Vagina (tissue), 2 donors: Measurements from ENCODE around the gene RPS6KA2. TPM values are rescaled to one million over a fixed set of nuclear protein-coding genes. Genes with fewer than 3 reads are reported as not detected.

Experiments
- DNase-seq, 2 donors: peaks; one replicate each; pipeline ENCODE4 v3.0.0-alpha.2; 2017; ENCODE audit errors: extremely low spot score in 2 of 2
- H3K27ac ChIP-seq: fragments of 200-600 bp; sonication (generic); one replicate; pipeline ENCODE4 v1.5.1; 2019
- H3K27me3 ChIP-seq: fragments of 200-600 bp; sonication (generic); one replicate; pipeline ENCODE4 v1.5.1; 2019
- H3K36me3 ChIP-seq, 2 donors: fragments of 200-600 bp; sonication (generic); one replicate each; pipeline ENCODE4 v1.5.1; 2017 to 2019
- H3K4me1 ChIP-seq: fragments of 200-600 bp; sonication (generic); one replicate; pipeline ENCODE4 v1.5.1; 2019
- H3K4me3 ChIP-seq, 2 donors: fragments of 200-600 bp; sonication (generic); 1 replicate in 1 of 2; 2 replicates in 1 of 2; pipeline ENCODE4 v1.5.1; 2016 to 2019
- H3K9me3 ChIP-seq: fragments of 200-600 bp; sonication (generic); one replicate; pipeline ENCODE4 v1.5.1; 2019
- POLR2A ChIP-seq, 2 donors: fragments of 450-650 bp; IDR thresholded peaks; one replicate each; pipeline ENCODE4 v1.6.1; 2017; ENCODE audit warnings: antibody characterized with exemption in 2 of 2, mild to moderate bottlenecking in 2 of 2, moderate library complexity in 2 of 2
- POLR2AphosphoS5 ChIP-seq, 2 donors: sonication (generic); formaldehyde crosslinking; IDR thresholded peaks; one replicate each; pipeline ENCODE4 v1.9.0; 2017; ENCODE audit warnings: antibody characterized with exemption in 2 of 2, mild to moderate bottlenecking in 2 of 2, low read depth in 1 of 2; ENCODE audit not compliant: insufficient read depth in 1 of 2
- intact Hi-C: fragments of 100-400 bp; cut with DNase I; formaldehyde crosslinking; loops from one replicate; pipeline ENCODE4 v1.15.1; 2023
- total RNA-seq: library from RNA; depleted of rRNA; stranded (reverse); fragments of >200 nt; gene quantifications from one replicate; pipeline ENCODE4 v1.2.3, GENCODE V29; 2016
- TF ChIP-seq, protein P1 (sequence below), 3 experiments: fragments of 450-650 bp in 2 of 3; fragments of 200-600 bp in 1 of 3; sonication (generic) in 1 of 3; IDR thresholded peaks; one replicate each; pipeline ENCODE4 v1.5.1; 2017 to 2019; ENCODE audit warnings: antibody characterized with exemption in 3 of 3, mild to moderate bottlenecking in 2 of 3, moderate library complexity in 2 of 3

The RPS6KA2 gene
- total RNA-seq, 1 donor from 2014 or later: 65.1 TPM

DNA sequence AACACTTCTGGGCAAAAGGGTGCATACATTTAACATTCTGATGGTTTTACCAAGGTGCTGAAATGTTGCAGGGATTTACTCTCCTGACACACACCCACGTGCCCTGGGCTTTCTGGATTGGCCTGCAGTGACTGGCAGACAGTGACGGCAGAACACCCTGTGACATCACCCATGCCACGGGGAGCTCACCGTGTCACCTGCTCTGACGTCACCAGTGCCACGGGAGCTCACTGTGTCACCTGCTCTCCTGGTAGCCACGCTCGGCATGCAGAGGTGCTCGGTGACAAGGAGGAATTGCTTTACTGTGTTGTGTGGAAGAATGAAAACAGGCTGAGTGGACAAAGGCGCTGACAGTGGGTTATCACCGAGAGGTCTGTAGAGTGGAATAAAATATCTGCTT lies 139.9 kb downstream of the RPS6KA2 start:
- Histone ChIP-seq H3K27ac (no peak overlapping the region), H3K4me3 (no peak overlapping the region), H3K36me3 (peaks cover 0 to 25% of the 10 kb centered on the region in 2 donors), H3K27me3 (no peaks in the 10 kb centered on the region), H3K9me3 (no peaks in the 10 kb centered on the region), H3K4me1 (peaks cover 9% of the 10 kb centered on the region)
- DNase-seq: no peak
- no peak for TF ChIP-seq POLR2A (IDR thresholded peaks at IDR 0.05)
- no peak for TF ChIP-seq POLR2AphosphoS5 (IDR thresholded peaks at IDR 0.05; ENCODE audit: insufficient read depth in 1 of 2, low read depth in 1 of 2)
- TF ChIP-seq, protein P1, sequence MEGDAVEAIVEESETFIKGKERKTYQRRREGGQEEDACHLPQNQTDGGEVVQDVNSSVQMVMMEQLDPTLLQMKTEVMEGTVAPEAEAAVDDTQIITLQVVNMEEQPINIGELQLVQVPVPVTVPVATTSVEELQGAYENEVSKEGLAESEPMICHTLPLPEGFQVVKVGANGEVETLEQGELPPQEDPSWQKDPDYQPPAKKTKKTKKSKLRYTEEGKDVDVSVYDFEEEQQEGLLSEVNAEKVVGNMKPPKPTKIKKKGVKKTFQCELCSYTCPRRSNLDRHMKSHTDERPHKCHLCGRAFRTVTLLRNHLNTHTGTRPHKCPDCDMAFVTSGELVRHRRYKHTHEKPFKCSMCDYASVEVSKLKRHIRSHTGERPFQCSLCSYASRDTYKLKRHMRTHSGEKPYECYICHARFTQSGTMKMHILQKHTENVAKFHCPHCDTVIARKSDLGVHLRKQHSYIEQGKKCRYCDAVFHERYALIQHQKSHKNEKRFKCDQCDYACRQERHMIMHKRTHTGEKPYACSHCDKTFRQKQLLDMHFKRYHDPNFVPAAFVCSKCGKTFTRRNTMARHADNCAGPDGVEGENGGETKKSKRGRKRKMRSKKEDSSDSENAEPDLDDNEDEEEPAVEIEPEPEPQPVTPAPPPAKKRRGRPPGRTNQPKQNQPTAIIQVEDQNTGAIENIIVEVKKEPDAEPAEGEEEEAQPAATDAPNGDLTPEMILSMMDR (IDR thresholded peaks at IDR 0.05): no peak
- intact Hi-C loops: no loop called here

DNA sequence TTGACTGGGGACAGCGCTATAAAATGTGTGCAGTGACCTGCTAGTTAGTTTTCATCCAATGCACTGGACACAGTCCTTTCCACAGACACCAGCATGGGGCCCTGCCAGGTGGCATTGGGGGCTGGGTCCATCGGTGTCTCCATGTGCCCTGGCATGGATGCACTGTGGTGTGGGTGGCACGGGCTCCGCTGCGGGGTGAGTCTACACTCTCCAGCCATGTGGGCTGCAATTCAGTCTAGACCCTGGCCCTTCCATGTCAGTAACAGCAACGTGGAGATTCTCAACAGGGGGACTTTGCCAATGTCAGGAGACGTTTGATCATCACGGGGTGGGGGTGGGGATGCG lies 140.5 kb downstream of the RPS6KA2 start:
- no peak for DNase-seq
- peaks cover 9% of the 10 kb centered on the region for H3K4me1 ChIP-seq
- H3K36me3 ChIP-seq: peaks cover 0 to 27% of the 10 kb centered on the region in 2 donors
- H3K27me3 ChIP-seq: no peaks in the 10 kb centered on the region
- H3K4me3 ChIP-seq: no peak overlapping the region
- H3K9me3 ChIP-seq: no peaks in the 10 kb centered on the region
- TF ChIP-seq POLR2AphosphoS5 (IDR thresholded peaks at IDR 0.05; ENCODE audit: insufficient read depth in 1 of 2, low read depth in 1 of 2): no peak
- TF ChIP-seq POLR2A (IDR thresholded peaks at IDR 0.05): no peak
- TF ChIP-seq, protein P1 (IDR thresholded peaks at IDR 0.05): no peak
- no peak overlapping the region for H3K27ac ChIP-seq
- intact Hi-C loops: no loop called here

DNA sequence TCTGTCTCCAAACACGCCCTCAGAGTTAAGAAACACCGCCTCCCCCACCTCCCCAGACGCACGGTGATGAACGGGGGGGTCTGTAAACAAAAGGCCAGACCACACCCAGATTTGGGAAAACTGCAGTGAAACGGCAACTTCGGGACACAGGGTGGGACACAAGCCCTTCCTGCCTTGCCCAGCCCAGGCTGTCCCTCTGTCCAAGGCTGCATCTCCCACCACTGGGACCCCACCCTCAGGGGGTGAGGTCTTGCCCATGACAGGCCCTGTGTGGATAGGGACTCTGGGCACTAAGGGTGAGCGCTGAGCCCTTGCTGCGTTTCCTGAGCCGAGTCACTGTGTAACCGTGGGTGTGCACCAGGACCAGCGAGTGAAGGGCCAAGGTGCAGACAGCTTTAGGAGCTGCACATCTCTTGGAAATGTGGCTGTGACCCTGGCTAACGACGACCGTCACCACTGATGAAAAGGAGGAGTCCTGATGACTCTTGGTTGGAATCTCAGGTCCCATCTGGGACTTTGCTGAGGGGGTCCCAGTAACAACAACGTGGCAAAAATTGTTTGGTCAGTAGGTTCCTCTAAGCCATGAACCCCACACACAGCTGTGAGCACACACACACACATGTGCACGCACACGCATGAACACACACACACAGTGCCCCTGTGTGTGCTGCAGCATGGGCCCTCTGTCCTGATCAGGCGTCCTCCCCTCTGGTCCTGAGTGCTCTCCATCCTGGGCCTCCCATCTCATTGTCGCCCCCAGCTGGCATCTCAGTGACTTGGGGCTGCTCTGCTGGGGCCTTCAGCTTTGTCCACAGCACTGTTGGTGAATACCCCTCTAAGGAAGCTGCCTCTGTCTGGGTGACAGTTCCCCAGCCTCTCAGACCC lies 141.2 kb downstream of the RPS6KA2 start:
- Histone ChIP-seq H3K4me1 (peaks cover 9% of the 10 kb centered on the region), H3K9me3 (no peaks in the 10 kb centered on the region), H3K36me3 (peaks cover 0 to 27% of the 10 kb centered on the region in 2 donors), H3K27ac (no peak overlapping the region), H3K4me3 (no peak overlapping the region), H3K27me3 (no peaks in the 10 kb centered on the region)
- no peak for DNase-seq
- intact Hi-C loops: no loop called here
- TF ChIP-seq POLR2A (IDR thresholded peaks at IDR 0.05) (no peak), POLR2AphosphoS5 (IDR thresholded peaks at IDR 0.05; ENCODE audit: insufficient read depth in 1 of 2, low read depth in 1 of 2) (no peak)
- TF ChIP-seq, protein P1 (IDR thresholded peaks at IDR 0.05): no peak

DNA sequence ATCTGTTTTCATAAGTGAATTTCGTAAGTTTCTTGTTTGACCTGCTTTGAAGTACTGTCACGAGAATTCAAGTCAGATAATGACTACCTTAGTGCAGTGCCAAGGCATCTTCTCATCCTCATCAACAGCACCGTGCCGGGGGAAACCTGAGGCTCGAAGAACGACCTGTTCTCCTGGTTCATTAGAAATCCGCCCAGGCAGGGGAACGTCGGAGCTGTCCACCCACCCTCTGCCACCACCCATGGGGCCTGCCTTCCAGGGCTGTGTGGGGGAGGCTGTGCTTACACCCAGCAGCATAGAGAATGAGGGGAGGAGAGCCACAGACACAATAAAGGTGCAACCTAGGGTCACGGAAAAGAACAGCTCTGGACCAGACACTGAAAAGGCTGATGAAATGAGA lies 142.2 kb downstream of the RPS6KA2 start:
- no peak overlapping the region for H3K27ac ChIP-seq
- H3K27me3 ChIP-seq: no peaks in the 10 kb centered on the region
- no peak overlapping the region for H3K4me3 ChIP-seq
- DNase-seq: no peak
- peaks cover 9% of the 10 kb centered on the region for H3K4me1 ChIP-seq
- TF ChIP-seq, protein P1 (IDR thresholded peaks at IDR 0.05): no peak
- TF ChIP-seq POLR2A (IDR thresholded peaks at IDR 0.05) (no peak), POLR2AphosphoS5 (IDR thresholded peaks at IDR 0.05; ENCODE audit: insufficient read depth in 1 of 2, low read depth in 1 of 2) (no peak)
- intact Hi-C loops: no loop called here
- peaks cover 0 to 20% of the 10 kb centered on the region in 2 donors for H3K36me3 ChIP-seq
- H3K9me3 ChIP-seq: no peaks in the 10 kb centered on the region
